GM12878 (cell line): ENCODE measurements around the gene HSBP1. TPM values are rescaled to one million over a fixed set of nuclear protein-coding genes. Genes with fewer than 3 reads are reported as not detected.
A peak's percentile ranks its signal among the peaks of the same experiment; 100 is the strongest.

ENCODE experiments used
- ATAC-seq: fragments of 200-7000 bp; cut with Tn5 transposase; 3 replicates; pipeline ENCODE4 v1.9.1; 2020; ENCODE audit warnings: mild to moderate bottlenecking, moderate library complexity
- Bru-seq: library from RNA; stranded (reverse); fragments of 400-500 nt; gene quantifications from one replicate; lab custom pipeline; 2021; lab: Mats Ljungman, UMichigan
- BruChase-seq, 2 experiments: library from RNA; stranded (reverse); fragments of 400-500 nt; gene quantifications; one replicate each; lab custom pipeline; 2021; lab: Mats Ljungman, UMichigan
- BruUV-seq: library from RNA; stranded (reverse); fragments of 400-500 nt; replicated peaks from 2 replicates; lab custom pipeline; 2021; lab: Mats Ljungman, UMichigan
- CTCF ChIA-PET: fragments of 300-600 bp; sonication (Branson Sonifier 250); formaldehyde crosslinking; extraction: SDS; loops from one replicate; lab custom pipeline; 2021; ENCODE audit warnings: inconsistent platforms; lab: Yijun Ruan, JAX
- POLR2A ChIA-PET: fragments of 350-600 bp; formaldehyde crosslinking; extraction: SDS; loops from one replicate; lab custom pipeline; 2021; ENCODE audit warnings: inconsistent platforms; lab: Charles Lee
- RAD21 ChIA-PET: fragments of 300-600 bp; sonication (Branson Sonifier 250); formaldehyde crosslinking; loops from one replicate; lab custom pipeline; 2023; ENCODE audit warnings: antibody characterized with exemption; ENCODE audit not compliant: unreplicated experiment; lab: Charles Lee
- SMC1A ChIA-PET: fragments of 300-600 bp; sonication (Branson Sonifier 250); formaldehyde crosslinking; loops from one replicate; lab custom pipeline; 2023; ENCODE audit not compliant: unreplicated experiment, uncharacterized antibody; lab: Charles Lee
- DNase-seq: peaks from one replicate; pipeline ENCODE4 v3.0.0-alpha.2; 2011; ENCODE audit warnings: low read depth, low spot score
- FAIRE-seq: peaks from 3 replicates; lab custom pipeline; 2011; peaks lifted over from hg19 to GRCh38; lab: Jason Lieb, UNC
- H2AFZ ChIP-seq: 2 replicates; pipeline ENCODE4 v1.6.0; 2011; ENCODE audit warnings: low read depth, low read length, control low read depth; ENCODE audit not compliant: control insufficient read depth
- H3K27ac ChIP-seq: 2 replicates; pipeline ENCODE4 v1.5.1; 2011; ENCODE audit warnings: control low read depth; ENCODE audit not compliant: control insufficient read depth, insufficient read depth
- H3K27me3 ChIP-seq, 2 experiments: replicated peaks in 1 of 2; 2 replicates each; pipeline versions ENCODE4 v1.6.0 to v1.6.1; 2011; ENCODE audit warnings: low read length in 1 of 2; ENCODE audit not compliant: control insufficient read depth in 2 of 2, insufficient read depth in 2 of 2
- H3K36me3 ChIP-seq, 2 experiments: 2 replicates each; pipeline ENCODE4 v1.5.1; 2011; ENCODE audit warnings: low read length in 1 of 2; ENCODE audit not compliant: control insufficient read depth in 2 of 2, insufficient read depth in 2 of 2
- H3K4me1 ChIP-seq: 2 replicates; pipeline ENCODE4 v1.6.1; 2011; ENCODE audit warnings: mild to moderate bottlenecking, low read length, moderate library complexity, mixed read lengths; ENCODE audit not compliant: control insufficient read depth, insufficient read depth
- H3K4me2 ChIP-seq: 2 replicates; pipeline ENCODE4 v1.6.0; 2011; ENCODE audit warnings: control low read depth; ENCODE audit not compliant: control insufficient read depth, insufficient read depth
- H3K4me3 ChIP-seq: fragments of 200-600 bp; sonication (generic); 2 replicates; pipeline ENCODE4 v1.5.1; 2016
- H3K79me2 ChIP-seq: 2 replicates; pipeline ENCODE4 v1.6.0; 2011; ENCODE audit warnings: low read length; ENCODE audit not compliant: control insufficient read depth, insufficient read depth
- H3K9ac ChIP-seq: 2 replicates; pipeline ENCODE4 v1.8.0; 2011; ENCODE audit warnings: low read length, control low read depth, mixed read lengths; ENCODE audit not compliant: control insufficient read depth, insufficient read depth
- H3K9me3 ChIP-seq: replicated peaks from 3 replicates; pipeline ENCODE4 v1.5.1; 2011; ENCODE audit warnings: mild to moderate bottlenecking, low read length; ENCODE audit not compliant: control insufficient read depth, insufficient read depth
- H4K20me1 ChIP-seq: 2 replicates; pipeline ENCODE4 v1.6.0; 2011; ENCODE audit not compliant: control insufficient read depth, insufficient read depth
- BACH1 ChIP-seq: fragments of 450-650 bp; IDR thresholded peaks from 2 replicates; pipeline ENCODE4 v1.6.1; 2017; ENCODE audit warnings: mild to moderate bottlenecking, borderline replicate concordance
- CBX5 ChIP-seq: sonication (generic); IDR thresholded peaks from 2 replicates; pipeline ENCODE4 v1.6.1; 2016; ENCODE audit warnings: low read depth, moderate library complexity, mild to moderate bottlenecking, inconsistent platforms
- CREM ChIP-seq: IDR thresholded peaks from 2 replicates; pipeline ENCODE4 v1.6.1; 2014; ENCODE audit warnings: antibody characterized with exemption, low read depth
- GABPA ChIP-seq: IDR thresholded peaks from 2 replicates; pipeline ENCODE4 v1.6.1; 2014; ENCODE audit warnings: antibody characterized with exemption, low read depth, mild to moderate bottlenecking, inconsistent platforms
- HDAC2 ChIP-seq: fragments of 200-600 bp; sonication (generic); IDR thresholded peaks from 2 replicates; pipeline ENCODE4 v1.6.1; 2017
- MXI1 ChIP-seq: fragments of 150-350 bp; IDR thresholded peaks from 2 replicates; pipeline ENCODE4 v1.6.1; 2011; ENCODE audit warnings: low read depth, mild to moderate bottlenecking, inconsistent platforms, low read length, improper control_type of control experiment
- NBN ChIP-seq: fragments of 450-650 bp; IDR thresholded peaks from 2 replicates; pipeline ENCODE4 v1.6.1; 2016
- TCF3 ChIP-seq: IDR thresholded peaks from 2 replicates; pipeline ENCODE4 v1.6.1; 2012; ENCODE audit warnings: low read depth, mild to moderate bottlenecking, low read length, borderline replicate concordance; ENCODE audit not compliant: insufficient read depth
- WRNIP1 ChIP-seq: IDR thresholded peaks from 2 replicates; pipeline ENCODE4 v1.6.1; 2011; ENCODE audit warnings: low read depth, low read length, improper control_type of control experiment, borderline replicate concordance
- WGBS: methylation state at CpG from one replicate; pipeline ENCODE4 v1.1.6; 2016; ENCODE audit warnings: low lambda C conversion rate; ENCODE audit not compliant: insufficient replicate concordance, insufficient coverage; ENCODE audit errors: missing lambda C conversion rate; 5-methylcytosine and 5-hydroxymethylcytosine counted together
- in situ Hi-C: fragments of 300-500 bp; cut with MboI; formaldehyde crosslinking; loops from 9 replicates; pipeline ENCODE4 v1.14.3; 2018; ENCODE audit warnings: mixed read lengths
- intact Hi-C: fragments of 100-400 bp; cut with micrococcal nuclease; formaldehyde crosslinking; loops from one replicate; pipeline ENCODE4 v1.14.2; 2022; ENCODE audit not compliant: unreplicated experiment
- long read RNA-seq, 2 experiments: library from polyadenylated mRNA; unstranded; transcript quantifications; one replicate each; pipeline ENCODE4 v2.0.0, GENCODE V29; 2019 to 2020
- polyA minus RNA-seq, 3 experiments: library from RNA; depleted of rRNA, polyadenylated mRNA; stranded (reverse); fragments of >200 nt; gene quantifications; 2 replicates each; pipeline ENCODE4 v1.2.3, GENCODE V29; 2011
- polyA plus RNA-seq, 11 experiments: library from polyadenylated mRNA; depleted of rRNA in 4 of 11; unstranded in 6 of 11; stranded (reverse) in 5 of 11; fragments of >200 nt; fragmentation: Nextera tagmentation in 4 of 11; fragmentation: Illumina TruSeq in 1 of 11; extraction: Ambion mirVana in 4 of 11; extraction: Trizol in 1 of 11; gene quantifications; 1 replicate in 1 of 11; 2 replicates in 10 of 11; pipeline versions ENCODE4 v1.2.1 to v1.2.3, GENCODE V29; 2011 to 2016; ENCODE audit warnings: inconsistent platforms in 2 of 11, missing spikeins in 2 of 11, low read depth in 1 of 11
- total RNA-seq, 4 experiments: library from RNA; depleted of rRNA in 3 of 4; stranded (reverse); fragments of >200 nt in 3 of 4; fragmentation: Illumina TruSeq in 1 of 4; extraction: Trizol in 1 of 4; gene quantifications; 2 replicates each; pipeline versions ENCODE4 v1.2.1 to v1.2.3, GENCODE V29; 2013 to 2021
- TF ChIP-seq, protein P1 (sequence below): fragments of 450-650 bp; conservative IDR thresholded peaks from 2 replicates; pipeline ENCODE4 v1.6.1; 2017; ENCODE audit warnings: mild to moderate bottlenecking, moderate library complexity
- TF ChIP-seq, protein P2 (sequence below): fragments of 450-650 bp; IDR thresholded peaks from 2 replicates; pipeline ENCODE4 v1.6.1; 2017; ENCODE audit warnings: borderline replicate concordance

Gene HSBP1
- total RNA-seq (2013; cell fraction: nucleolus; rRNA removed) = 7.6 and 11.4 TPM in 2 replicates
- total RNA-seq (2014; rRNA removed) (44.1 and 45.9 TPM in 2 replicates), total RNA-seq (2014; rRNA removed; fragmentation: Illumina TruSeq; extraction: Trizol) (51.3 and 54.1 TPM in 2 replicates), total RNA-seq (2021) (54.5 and 59.8 TPM in 2 replicates), polyA plus RNA-seq (2011; rRNA removed) (109 and 132 TPM in 2 replicates), polyA plus RNA-seq (2014; fragmentation: Illumina TruSeq; extraction: Trizol) (13.4 and 26.6 TPM in 2 replicates), polyA plus RNA-seq (2014; fragmentation: Nextera tagmentation; extraction: Ambion mirVana) (100 to 1,000 TPM; 240 to 263 TPM), polyA plus RNA-seq (2014; rRNA removed) (82.5 and 89.5 TPM in 2 replicates), polyA plus RNA-seq (2016; fragmentation: Nextera tagmentation; extraction: Ambion mirVana) (100 to 1,000 TPM; 188 to 194 TPM), polyA minus RNA-seq (2011; rRNA and poly(A)+ RNA removed) (25.0 and 53.8 TPM in 2 replicates), Bru-seq, nascent RNA (percentile 72 among the genes with signal in this experiment), BruChase-seq, experiment 1, labeled RNA remaining after a 6-hour chase (percentile 81 among the genes with signal in this experiment), BruChase-seq, experiment 2, labeled RNA remaining after a 2-hour chase (percentile 77 among the genes with signal in this experiment)
- 6.0 TPM for polyA plus RNA-seq (2011; ENCODE audit: low read depth)
- 17.1 and 38.7 TPM in 2 replicates for polyA plus RNA-seq (2011; cell fraction: cytosol; rRNA removed)
- polyA plus RNA-seq (2011; cell fraction: nucleus; rRNA removed) = 34.6 and 47.6 TPM in 2 replicates
- 60.2 and 102 TPM in 2 replicates for polyA plus RNA-seq (2012)
- polyA minus RNA-seq (2011; cell fraction: cytosol; rRNA and poly(A)+ RNA removed) = 11.1 and 11.5 TPM in 2 replicates
- 10.2 and 16.3 TPM in 2 replicates for polyA minus RNA-seq (2011; cell fraction: nucleus; rRNA and poly(A)+ RNA removed)
- long read RNA-seq, experiment 1, full-length matches to known transcripts = 54 of 57 reads
- long read RNA-seq, experiment 1, partial matches to known transcripts = 0 of 57 reads
- long read RNA-seq, experiment 1, other reads (novel, unspliced or antisense) = 3 of 57 reads
- long read RNA-seq, experiment 2, full-length matches to known transcripts = 332 of 348 reads
- long read RNA-seq, experiment 2, partial matches to known transcripts = 6 of 348 reads
- long read RNA-seq, experiment 2, other reads (novel, unspliced or antisense) = 10 of 348 reads

GRCh38 chr16:83807710-83808572 lies at the start of gene HSBP1:
Gene HSBP1, plus strand, starts transcription at chr16:83807978. Its CDS starts 99 bp downstream, at chr16:83808077.
- H3K36me3 ChIP-seq = peaks cover 0 to 10% of the 10 kb centered on the region in 2 experiments; a peak in 1 of 4 replicates
- H3K9me3 ChIP-seq = no peaks in the 10 kb centered on the region
- in situ Hi-C loops (no loop called here), intact Hi-C loops (no loop called here)
- H3K27me3 ChIP-seq = no peaks in the 10 kb centered on the region
- SMC1A ChIA-PET = interaction anchor here (1.3 kb wide), 1 partner anchor 16 kb away, joined by 3 read pairs; no protein-coding TSS in a partner anchor
- BruUV-seq = no TSS peak
- POLR2A ChIA-PET = interaction anchor here (0.5 kb wide), 1 partner anchor 15 kb away, joined by 4 read pairs; no protein-coding TSS in a partner anchor
- peak within 1 kb of the TSS; percentile 76 for H3K27ac ChIP-seq
- H3K9ac ChIP-seq = peak within 1 kb of the TSS; percentile 90
- H4K20me1 ChIP-seq = peaks cover 3% of the 10 kb centered on the region; the same call in 1 of the 2 replicates
- WGBS = under 1% methylated on average over 63 of the region's 76 CpGs
- peak within 1 kb of the TSS; percentile 97 for H2AFZ ChIP-seq
- peak within 1 kb of the TSS; percentile 90 for H3K4me2 ChIP-seq
- DNase-seq (peak; percentile 67), ATAC-seq (peak; percentile 99), FAIRE-seq (peak; percentile 89)
- peak within 1 kb of the TSS; percentile 96 for H3K4me3 ChIP-seq
- CTCF ChIA-PET = interaction anchor here (0.6 to 1.3 kb wide), 3 partner anchors 13 to 380 kb away, joined by 3 read pairs; partner anchors contain the start of gene TAF1C
- H3K79me2 ChIP-seq = peaks cover 19% of the 10 kb centered on the region
- H3K4me1 ChIP-seq = peaks cover 8% of the 10 kb centered on the region; the same call in 1 of the 2 replicates
- RAD21 ChIA-PET = interaction anchor here (0.5 kb wide), 1 partner anchor 912 kb away, joined by 3 read pairs; no protein-coding TSS in a partner anchor
- TF ChIP-seq, protein P1, sequence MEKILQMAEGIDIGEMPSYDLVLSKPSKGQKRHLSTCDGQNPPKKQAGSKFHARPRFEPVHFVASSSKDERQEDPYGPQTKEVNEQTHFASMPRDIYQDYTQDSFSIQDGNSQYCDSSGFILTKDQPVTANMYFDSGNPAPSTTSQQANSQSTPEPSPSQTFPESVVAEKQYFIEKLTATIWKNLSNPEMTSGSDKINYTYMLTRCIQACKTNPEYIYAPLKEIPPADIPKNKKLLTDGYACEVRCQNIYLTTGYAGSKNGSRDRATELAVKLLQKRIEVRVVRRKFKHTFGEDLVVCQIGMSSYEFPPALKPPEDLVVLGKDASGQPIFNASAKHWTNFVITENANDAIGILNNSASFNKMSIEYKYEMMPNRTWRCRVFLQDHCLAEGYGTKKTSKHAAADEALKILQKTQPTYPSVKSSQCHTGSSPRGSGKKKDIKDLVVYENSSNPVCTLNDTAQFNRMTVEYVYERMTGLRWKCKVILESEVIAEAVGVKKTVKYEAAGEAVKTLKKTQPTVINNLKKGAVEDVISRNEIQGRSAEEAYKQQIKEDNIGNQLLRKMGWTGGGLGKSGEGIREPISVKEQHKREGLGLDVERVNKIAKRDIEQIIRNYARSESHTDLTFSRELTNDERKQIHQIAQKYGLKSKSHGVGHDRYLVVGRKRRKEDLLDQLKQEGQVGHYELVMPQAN = peak; percentile 72
- TF ChIP-seq CREM (peak; percentile 46; the same call in 1 of the 2 replicates), GABPA (peak; percentile 83), BACH1 (0 out of 2 replicates have a peak, but pooled peaks have one; percentile 30), MXI1 (peak; percentile 48; the same call in 1 of the 2 replicates), CBX5 (no peak), HDAC2 (no peak), TCF3 (no peak), NBN (no peak), WRNIP1 (no peak)
- TF ChIP-seq, protein P2, sequence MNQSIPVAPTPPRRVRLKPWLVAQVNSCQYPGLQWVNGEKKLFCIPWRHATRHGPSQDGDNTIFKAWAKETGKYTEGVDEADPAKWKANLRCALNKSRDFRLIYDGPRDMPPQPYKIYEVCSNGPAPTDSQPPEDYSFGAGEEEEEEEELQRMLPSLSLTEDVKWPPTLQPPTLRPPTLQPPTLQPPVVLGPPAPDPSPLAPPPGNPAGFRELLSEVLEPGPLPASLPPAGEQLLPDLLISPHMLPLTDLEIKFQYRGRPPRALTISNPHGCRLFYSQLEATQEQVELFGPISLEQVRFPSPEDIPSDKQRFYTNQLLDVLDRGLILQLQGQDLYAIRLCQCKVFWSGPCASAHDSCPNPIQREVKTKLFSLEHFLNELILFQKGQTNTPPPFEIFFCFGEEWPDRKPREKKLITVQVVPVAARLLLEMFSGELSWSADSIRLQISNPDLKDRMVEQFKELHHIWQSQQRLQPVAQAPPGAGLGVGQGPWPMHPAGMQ = peak; percentile 78
